ENCODE measurements around the gene STARD7.

STARD7 gene

GRCh38 chr2:96135621-96136020 lies 73.0 kb downstream of the STARD7 start:
- no peak for DNase-seq (ENCODE audit: low spot score)

GRCh38 chr2:96135171-96135570 lies 73.5 kb downstream of the STARD7 start:
- DNase-seq (ENCODE audit: low spot score): no peak

Data from hematopoietic multipotent progenitor cell treated with erythropoietin and hydrocortisone succinate and interleukin-3 and kit ligand, for 15 days (in vitro differentiated cells).